ENCODE measurements around the gene EIF3CL. TPM values are rescaled to one million over a fixed set of nuclear protein-coding genes. Genes with fewer than 3 reads are reported as not detected.
"Not testable (repeated sequence)": the region's sequence is repeated elsewhere in the genome, so short reads cannot be mapped to it uniquely, and the experiment has no call there.

The EIF3CL gene
- total RNA-seq, 1 donor from 2014 or later, result 18.2 TPM

- H2AFZ ChIP-seq (ENCODE audit: low read depth, low read length); H4K20me1 ChIP-seq (ENCODE audit: insufficient read depth, low read length); H3K4me2 ChIP-seq (ENCODE audit: low read length); H3K36me3 Mint-ChIP-seq (ENCODE audit: low read depth, unreplicated experiment); H3K9me3 Mint-ChIP-seq (ENCODE audit: unreplicated experiment); H3K27me3 ChIP-seq (ENCODE audit: insufficient read depth, low read length); H3K4me3 Mint-ChIP-seq (ENCODE audit: unreplicated experiment); H3K4me3 ChIP-seq (ENCODE audit: insufficient read depth, low read depth, low read length); H3K27me3 Mint-ChIP-seq (ENCODE audit: low read depth, unreplicated experiment); H3K9ac ChIP-seq (ENCODE audit: low read length); H3K27ac Mint-ChIP-seq (ENCODE audit: unreplicated experiment); H3K27ac ChIP-seq (ENCODE audit: low read depth, low read length); DNase-seq (ENCODE audit: low read depth); H3K4me1 ChIP-seq (ENCODE audit: insufficient read depth, low read length); FAIRE-seq; H3K9me3 ChIP-seq (ENCODE audit: insufficient read depth, low read depth, low read length); H3K79me2 ChIP-seq (ENCODE audit: insufficient read depth, low read length); H3K4me1 Mint-ChIP-seq (ENCODE audit: low read depth, unreplicated experiment); H3K36me3 ChIP-seq (ENCODE audit: insufficient read depth, low read length): not testable (repeated sequence)
Measured at GRCh38 chr16:28367926-28368325, 35.7 kb downstream of the EIF3CL start.

GRCh38 chr16:28364268-28365173 lies 39.1 kb downstream of the EIF3CL start:
- not testable (repeated sequence) for H4K20me1 ChIP-seq (ENCODE audit: insufficient read depth, low read length); H3K4me2 ChIP-seq (ENCODE audit: low read length); H3K27ac Mint-ChIP-seq (ENCODE audit: unreplicated experiment); H3K36me3 Mint-ChIP-seq (ENCODE audit: low read depth, unreplicated experiment); H3K9me3 Mint-ChIP-seq (ENCODE audit: unreplicated experiment); FAIRE-seq; H2AFZ ChIP-seq (ENCODE audit: low read depth, low read length); H3K27ac ChIP-seq (ENCODE audit: low read depth, low read length); H3K4me3 Mint-ChIP-seq (ENCODE audit: unreplicated experiment); H3K9me3 ChIP-seq (ENCODE audit: insufficient read depth, low read depth, low read length); H3K4me1 ChIP-seq (ENCODE audit: insufficient read depth, low read length); DNase-seq (ENCODE audit: low read depth); H3K27me3 ChIP-seq (ENCODE audit: insufficient read depth, low read length); H3K9ac ChIP-seq (ENCODE audit: low read length); H3K4me3 ChIP-seq (ENCODE audit: insufficient read depth, low read depth, low read length); H3K27me3 Mint-ChIP-seq (ENCODE audit: low read depth, unreplicated experiment); H3K4me1 Mint-ChIP-seq (ENCODE audit: low read depth, unreplicated experiment); H3K79me2 ChIP-seq (ENCODE audit: insufficient read depth, low read length); H3K36me3 ChIP-seq (ENCODE audit: insufficient read depth, low read length)

GRCh38 chr16:28363408-28363807 lies 40.2 kb downstream of the EIF3CL start, which contains the start of gene NPIPB6:
Gene NPIPB6 (minus strand): TSS chr16:28363508. CDS start chr16:28362822, 686 bp downstream.
- not testable (repeated sequence) for H3K9me3 ChIP-seq (ENCODE audit: insufficient read depth, low read depth, low read length); H3K4me3 Mint-ChIP-seq (ENCODE audit: unreplicated experiment); H3K36me3 Mint-ChIP-seq (ENCODE audit: low read depth, unreplicated experiment); H3K27me3 Mint-ChIP-seq (ENCODE audit: low read depth, unreplicated experiment); H3K9me3 Mint-ChIP-seq (ENCODE audit: unreplicated experiment); H3K4me1 Mint-ChIP-seq (ENCODE audit: low read depth, unreplicated experiment); H3K4me2 ChIP-seq (ENCODE audit: low read length); FAIRE-seq; H3K4me1 ChIP-seq (ENCODE audit: insufficient read depth, low read length); H3K36me3 ChIP-seq (ENCODE audit: insufficient read depth, low read length); H2AFZ ChIP-seq (ENCODE audit: low read depth, low read length); H4K20me1 ChIP-seq (ENCODE audit: insufficient read depth, low read length); H3K79me2 ChIP-seq (ENCODE audit: insufficient read depth, low read length); H3K9ac ChIP-seq (ENCODE audit: low read length); H3K27me3 ChIP-seq (ENCODE audit: insufficient read depth, low read length); H3K27ac ChIP-seq (ENCODE audit: low read depth, low read length); H3K4me3 ChIP-seq (ENCODE audit: insufficient read depth, low read depth, low read length); H3K27ac Mint-ChIP-seq (ENCODE audit: unreplicated experiment); DNase-seq (ENCODE audit: low read depth)

- not testable (repeated sequence) for H3K9ac ChIP-seq (ENCODE audit: low read length); H3K27ac ChIP-seq (ENCODE audit: low read depth, low read length); H3K79me2 ChIP-seq (ENCODE audit: insufficient read depth, low read length); H3K4me2 ChIP-seq (ENCODE audit: low read length); H3K27ac Mint-ChIP-seq (ENCODE audit: unreplicated experiment); H3K4me1 ChIP-seq (ENCODE audit: insufficient read depth, low read length); H3K4me1 Mint-ChIP-seq (ENCODE audit: low read depth, unreplicated experiment); H3K9me3 ChIP-seq (ENCODE audit: insufficient read depth, low read depth, low read length); H3K27me3 ChIP-seq (ENCODE audit: insufficient read depth, low read length); H3K4me3 Mint-ChIP-seq (ENCODE audit: unreplicated experiment); H3K4me3 ChIP-seq (ENCODE audit: insufficient read depth, low read depth, low read length); DNase-seq (ENCODE audit: low read depth); H3K27me3 Mint-ChIP-seq (ENCODE audit: low read depth, unreplicated experiment); H2AFZ ChIP-seq (ENCODE audit: low read depth, low read length); H3K36me3 Mint-ChIP-seq (ENCODE audit: low read depth, unreplicated experiment); FAIRE-seq; H3K9me3 Mint-ChIP-seq (ENCODE audit: unreplicated experiment); H4K20me1 ChIP-seq (ENCODE audit: insufficient read depth, low read length); H3K36me3 ChIP-seq (ENCODE audit: insufficient read depth, low read length)
Measured at GRCh38 chr16:28362600-28362999, 41.0 kb downstream of the EIF3CL start.

- not testable (repeated sequence) for H3K4me3 ChIP-seq (ENCODE audit: insufficient read depth, low read depth, low read length); H3K36me3 ChIP-seq (ENCODE audit: insufficient read depth, low read length); H3K36me3 Mint-ChIP-seq (ENCODE audit: low read depth, unreplicated experiment); H3K27ac Mint-ChIP-seq (ENCODE audit: unreplicated experiment); H3K9me3 ChIP-seq (ENCODE audit: insufficient read depth, low read depth, low read length); H3K27me3 ChIP-seq (ENCODE audit: insufficient read depth, low read length); H3K9ac ChIP-seq (ENCODE audit: low read length); H2AFZ ChIP-seq (ENCODE audit: low read depth, low read length); H4K20me1 ChIP-seq (ENCODE audit: insufficient read depth, low read length); H3K4me1 ChIP-seq (ENCODE audit: insufficient read depth, low read length); H3K27me3 Mint-ChIP-seq (ENCODE audit: low read depth, unreplicated experiment); DNase-seq (ENCODE audit: low read depth); H3K4me2 ChIP-seq (ENCODE audit: low read length); H3K4me3 Mint-ChIP-seq (ENCODE audit: unreplicated experiment); H3K27ac ChIP-seq (ENCODE audit: low read depth, low read length); H3K9me3 Mint-ChIP-seq (ENCODE audit: unreplicated experiment); H3K79me2 ChIP-seq (ENCODE audit: insufficient read depth, low read length); H3K4me1 Mint-ChIP-seq (ENCODE audit: low read depth, unreplicated experiment); FAIRE-seq
Measured at GRCh38 chr16:28338230-28338629, 65.4 kb downstream of the EIF3CL start.
